ENCODE measurements around the gene CD164L2.

DNA sequence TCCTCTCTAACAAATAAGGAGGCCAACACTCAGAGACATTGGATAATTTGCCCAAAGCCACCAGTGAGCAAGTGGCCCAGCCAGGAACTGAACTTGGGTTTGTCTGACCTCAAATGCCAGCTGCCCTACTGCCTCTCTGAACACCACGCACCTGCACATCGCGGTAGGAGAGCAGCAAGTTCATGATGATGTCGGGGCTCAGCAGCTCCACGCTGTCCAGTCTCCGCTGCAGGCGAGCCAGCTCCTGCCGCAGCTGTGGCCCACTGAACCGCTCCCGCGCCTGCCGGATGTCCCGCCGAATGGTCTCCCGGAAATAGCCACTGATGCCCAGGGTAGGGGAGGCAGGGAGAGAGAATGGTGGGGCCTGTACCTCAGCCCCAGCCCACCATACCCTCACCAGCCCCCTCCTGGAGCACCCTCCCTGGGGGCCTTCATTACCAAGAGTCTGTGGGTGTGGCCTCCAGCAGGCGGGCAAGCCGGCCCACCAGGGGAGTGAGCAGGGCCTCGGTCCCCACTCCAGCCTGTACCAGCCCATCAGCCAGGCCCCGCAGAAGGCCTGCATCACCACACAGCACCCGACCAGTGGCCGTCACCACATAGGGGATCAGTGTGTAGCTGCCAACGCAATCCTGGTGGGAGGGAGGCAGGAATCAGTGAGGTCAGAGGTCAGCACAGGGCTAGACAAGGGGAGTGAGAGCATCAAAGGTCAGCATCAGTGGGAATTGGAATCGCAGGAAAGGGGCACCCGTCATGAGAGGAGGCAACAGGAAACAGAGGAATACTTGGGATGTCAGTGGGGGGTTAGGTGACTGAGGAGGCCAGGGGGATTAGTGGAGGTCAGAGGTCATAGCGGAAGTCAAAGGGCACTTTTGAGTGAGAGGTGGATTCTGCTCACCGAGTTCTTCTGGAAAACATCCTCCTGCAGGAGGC is 19.1 kb downstream of the CD164L2 start:
- TF ChIP-seq, protein P1, sequence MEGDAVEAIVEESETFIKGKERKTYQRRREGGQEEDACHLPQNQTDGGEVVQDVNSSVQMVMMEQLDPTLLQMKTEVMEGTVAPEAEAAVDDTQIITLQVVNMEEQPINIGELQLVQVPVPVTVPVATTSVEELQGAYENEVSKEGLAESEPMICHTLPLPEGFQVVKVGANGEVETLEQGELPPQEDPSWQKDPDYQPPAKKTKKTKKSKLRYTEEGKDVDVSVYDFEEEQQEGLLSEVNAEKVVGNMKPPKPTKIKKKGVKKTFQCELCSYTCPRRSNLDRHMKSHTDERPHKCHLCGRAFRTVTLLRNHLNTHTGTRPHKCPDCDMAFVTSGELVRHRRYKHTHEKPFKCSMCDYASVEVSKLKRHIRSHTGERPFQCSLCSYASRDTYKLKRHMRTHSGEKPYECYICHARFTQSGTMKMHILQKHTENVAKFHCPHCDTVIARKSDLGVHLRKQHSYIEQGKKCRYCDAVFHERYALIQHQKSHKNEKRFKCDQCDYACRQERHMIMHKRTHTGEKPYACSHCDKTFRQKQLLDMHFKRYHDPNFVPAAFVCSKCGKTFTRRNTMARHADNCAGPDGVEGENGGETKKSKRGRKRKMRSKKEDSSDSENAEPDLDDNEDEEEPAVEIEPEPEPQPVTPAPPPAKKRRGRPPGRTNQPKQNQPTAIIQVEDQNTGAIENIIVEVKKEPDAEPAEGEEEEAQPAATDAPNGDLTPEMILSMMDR (IDR thresholded peaks at IDR 0.05 in 4 of 5, conservative IDR thresholded peaks at IDR 0.05 in 1 of 5): no peak
- no peak for TF ChIP-seq POLR2A (IDR thresholded peaks at IDR 0.05)

Measured in gastrocnemius medialis (tissue), 4 donors.